Thymus (tissue), 11 donors: Measurements from ENCODE around the gene METTL17. TPM values are rescaled to one million over a fixed set of nuclear protein-coding genes. Genes with fewer than 3 reads are reported as not detected.
"Not testable (repeated sequence)": the region's sequence is repeated elsewhere in the genome, so short reads cannot be mapped to it uniquely, and the experiment has no call there.

ENCODE experiments used
- DNase-seq, 9 donors: peaks; one replicate each; pipeline ENCODE4 v3.0.0-alpha.2; 2013; ENCODE audit warnings: low spot score in 9 of 9, low read depth in 6 of 9, missing footprints in 1 of 9
- H3K27ac ChIP-seq, 2 donors: one replicate each; pipeline ENCODE4 v1.5.1; 2013; ENCODE audit warnings: control low read depth in 1 of 2, low read depth in 1 of 2, low read length in 1 of 2, mild to moderate bottlenecking in 1 of 2, moderate library complexity in 1 of 2
- H3K27me3 ChIP-seq, 2 donors: one replicate each; pipeline ENCODE4 v1.5.1; 2013; ENCODE audit warnings: low read length in 1 of 2; ENCODE audit not compliant: control insufficient read depth in 2 of 2, insufficient read depth in 1 of 2
- H3K36me3 ChIP-seq, 2 donors: one replicate each; pipeline ENCODE4 v1.5.1; 2013; ENCODE audit warnings: low read length in 1 of 2, mild to moderate bottlenecking in 1 of 2, moderate library complexity in 1 of 2; ENCODE audit not compliant: control insufficient read depth in 2 of 2, insufficient read depth in 2 of 2
- H3K4me1 ChIP-seq, 2 donors: one replicate each; pipeline ENCODE4 v1.5.1; 2013; ENCODE audit warnings: low read length in 2 of 2; ENCODE audit not compliant: control insufficient read depth in 2 of 2, insufficient read depth in 2 of 2
- H3K4me3 ChIP-seq, 2 donors: one replicate each; pipeline ENCODE4 v1.5.1; 2013; ENCODE audit warnings: low read length in 2 of 2, control low read depth in 1 of 2, mild to moderate bottlenecking in 1 of 2
- H3K9me3 ChIP-seq, 2 donors: one replicate each; pipeline ENCODE4 v1.5.1; 2013; ENCODE audit warnings: low read length in 1 of 2, mild to moderate bottlenecking in 1 of 2; ENCODE audit not compliant: control insufficient read depth in 2 of 2, insufficient read depth in 1 of 2
- WGBS: extraction: QIAGEN DNeasy Blood & Tissue Kit; methylation state at CpG from one replicate; pipeline ENCODE4 v1.1.7; 2013; 5-methylcytosine and 5-hydroxymethylcytosine counted together
- polyA plus RNA-seq: library from polyadenylated mRNA; stranded (reverse); fragments of 200-250 nt; gene quantifications from one replicate; pipeline ENCODE4 v1.2.3, GENCODE V29; 2013
- total RNA-seq: library from RNA; stranded (reverse); fragments of 120-200 nt; gene quantifications from one replicate; pipeline ENCODE4 v1.2.4, GENCODE V29; 2013
- donor health status: healthy.

Gene METTL17
- total and polyA plus RNA-seq, 2 donors, result 64.2 to 99.5 TPM

- H3K4me3 ChIP-seq, result peak overlapping the region in 1 of 2 donors; percentile 68
- H3K27ac ChIP-seq, result no peak overlapping the region
- 42% methylated on average over 10 of the region's 10 CpGs for WGBS
- no peaks in the 10 kb centered on the region for H3K36me3 ChIP-seq
- peaks cover 13 to 23% of the 10 kb centered on the region in 2 donors for H3K27me3 ChIP-seq
- peaks cover 6 to 9% of the 10 kb centered on the region in 2 donors for H3K4me1 ChIP-seq
- no peak for DNase-seq
- no peaks in the 10 kb centered on the region for H3K9me3 ChIP-seq
Measured at GRCh38 chr14:20970647-20970982, 19.2 kb upstream of the METTL17 start.

GRCh38 chr14:20970983-20971704 is 18.6 kb upstream of the METTL17 start:
- WGBS, result under 1% methylated on average over 47 of the region's 47 CpGs

GRCh38 chr14:20971705-20972021 is 18.1 kb upstream of the METTL17 start:
- H3K9me3 ChIP-seq, result no peaks in the 10 kb centered on the region
- no peaks in the 10 kb centered on the region for H3K36me3 ChIP-seq
- DNase-seq, result no peak
- no peak overlapping the region for H3K27ac ChIP-seq
- 27% methylated on average over 8 of the region's 8 CpGs for whole genome bisulfite sequencing
- H3K4me1 ChIP-seq, result peaks cover 6 to 9% of the 10 kb centered on the region in 2 donors
- H3K27me3 ChIP-seq, result peaks cover 13 to 23% of the 10 kb centered on the region in 2 donors
- H3K4me3 ChIP-seq, result no peak overlapping the region

More at GRCh38 chr14:20970983-20971704, 18.6 kb upstream of the METTL17 start:
- no peaks in the 10 kb centered on the region for H3K36me3 ChIP-seq
- peak overlapping the region; percentile 47 to 68 for H3K4me3 ChIP-seq
- H3K27me3 ChIP-seq, result peaks cover 13 to 23% of the 10 kb centered on the region in 2 donors
- no peak overlapping the region for H3K27ac ChIP-seq
- peak in 8 of 9 donors; percentile 43 to 80 (median 62) for DNase-seq
- H3K9me3 ChIP-seq, result no peaks in the 10 kb centered on the region
- H3K4me1 ChIP-seq, result peaks cover 6 to 9% of the 10 kb centered on the region in 2 donors

- H3K27me3 ChIP-seq, result peaks cover 11 to 23% of the 10 kb centered on the region in 2 donors
- 100% methylated on average over 3 of the region's 3 CpGs for WGBS
- H3K4me3 ChIP-seq, result no peak overlapping the region
- no peak overlapping the region for H3K27ac ChIP-seq
- no peaks in the 10 kb centered on the region for H3K9me3 ChIP-seq
- H3K4me1 ChIP-seq, result peaks cover 6 to 9% of the 10 kb centered on the region in 2 donors
- H3K36me3 ChIP-seq, result no peaks in the 10 kb centered on the region
- no peak for DNase-seq
Measured at GRCh38 chr14:20973501-20973900, 16.3 kb upstream of the METTL17 start.

GRCh38 chr14:20976291-20976690 is 13.5 kb upstream of the METTL17 start:
- Histone ChIP-seq H3K4me3 (no peak overlapping the region), H3K27me3 (peaks cover 11 to 17% of the 10 kb centered on the region in 2 donors), H3K27ac (no peak overlapping the region), H3K9me3 (no peaks in the 10 kb centered on the region), H3K4me1 (peaks cover 0 to 5% of the 10 kb centered on the region in 2 donors), H3K36me3 (no peaks in the 10 kb centered on the region)
- DNase-seq, result no peak
- WGBS, result 96% methylated on average over 1 of the region's 1 CpG

- Histone ChIP-seq H3K36me3 (no peaks in the 10 kb centered on the region), H3K27me3 (no peaks in the 10 kb centered on the region), H3K4me1 (no peaks in the 10 kb centered on the region), H3K27ac (no peak overlapping the region), H3K4me3 (no peak overlapping the region), H3K9me3 (no peaks in the 10 kb centered on the region)
- 94% methylated on average over 1 of the region's 1 CpG for WGBS
- no peak for DNase-seq
Measured at GRCh38 chr14:20978687-20979086, 11.1 kb upstream of the METTL17 start.

- no peak overlapping the region for H3K4me3 ChIP-seq
- no peaks in the 10 kb centered on the region for H3K27me3 ChIP-seq
- no peak overlapping the region for H3K27ac ChIP-seq
- H3K4me1 ChIP-seq, result no peaks in the 10 kb centered on the region
- H3K36me3 ChIP-seq, result no peaks in the 10 kb centered on the region
- H3K9me3 ChIP-seq, result no peaks in the 10 kb centered on the region
- DNase-seq, result no peak
- WGBS, result 88% methylated on average over 1 of the region's 1 CpG
Measured at GRCh38 chr14:20980906-20981305, 8.9 kb upstream of the METTL17 start.

GRCh38 chr14:20982646-20983369 is 7.0 kb upstream of the METTL17 start:
- H3K9me3 ChIP-seq, result no peaks in the 10 kb centered on the region
- DNase-seq, result no peak
- no peak overlapping the region for H3K4me3 ChIP-seq
- no peak overlapping the region for H3K27ac ChIP-seq
- H3K4me1 ChIP-seq, result no peaks in the 10 kb centered on the region
- no peaks in the 10 kb centered on the region for H3K27me3 ChIP-seq
- no peaks in the 10 kb centered on the region for H3K36me3 ChIP-seq
- WGBS, result 92% methylated on average over 2 of the region's 2 CpGs

- not testable (repeated sequence) for H3K27me3 ChIP-seq, H3K36me3 ChIP-seq, H3K4me1 ChIP-seq, H3K9me3 ChIP-seq, DNase-seq, H3K27ac ChIP-seq, H3K4me3 ChIP-seq
- 97% methylated on average over 4 of the region's 4 CpGs for WGBS
Measured at GRCh38 chr14:20985650-20986049, 4.1 kb upstream of the METTL17 start.
